Superior temporal gyrus (tissue), 1 donor: ENCODE results near the gene EPB41L2.

Experiments
- DNase-seq: peaks from one replicate; pipeline ENCODE4 v3.0.0-alpha.2; 2016; ENCODE audit errors: extremely low spot score

The EPB41L2 gene

DNA sequence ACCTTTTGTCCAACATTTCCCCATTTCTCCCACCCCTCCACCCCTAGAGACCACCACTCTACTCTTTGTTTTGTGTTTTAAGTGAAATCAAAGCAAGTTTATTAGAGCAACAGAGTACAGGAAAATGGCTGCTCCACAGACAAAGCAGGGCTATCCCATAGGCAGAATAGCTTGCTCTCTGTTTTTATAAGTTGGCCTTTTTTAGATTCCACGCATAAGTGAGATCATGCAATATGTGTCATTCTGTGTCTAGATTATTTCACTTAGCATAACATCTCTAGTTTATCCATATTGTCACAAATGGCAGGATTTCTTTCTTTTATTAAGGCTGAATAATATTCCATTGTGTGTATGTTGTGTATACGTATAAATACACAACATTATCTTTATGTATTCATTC lies 266.0 kb downstream of the EPB41L2 start:
- DNase-seq, result no peak

DNA sequence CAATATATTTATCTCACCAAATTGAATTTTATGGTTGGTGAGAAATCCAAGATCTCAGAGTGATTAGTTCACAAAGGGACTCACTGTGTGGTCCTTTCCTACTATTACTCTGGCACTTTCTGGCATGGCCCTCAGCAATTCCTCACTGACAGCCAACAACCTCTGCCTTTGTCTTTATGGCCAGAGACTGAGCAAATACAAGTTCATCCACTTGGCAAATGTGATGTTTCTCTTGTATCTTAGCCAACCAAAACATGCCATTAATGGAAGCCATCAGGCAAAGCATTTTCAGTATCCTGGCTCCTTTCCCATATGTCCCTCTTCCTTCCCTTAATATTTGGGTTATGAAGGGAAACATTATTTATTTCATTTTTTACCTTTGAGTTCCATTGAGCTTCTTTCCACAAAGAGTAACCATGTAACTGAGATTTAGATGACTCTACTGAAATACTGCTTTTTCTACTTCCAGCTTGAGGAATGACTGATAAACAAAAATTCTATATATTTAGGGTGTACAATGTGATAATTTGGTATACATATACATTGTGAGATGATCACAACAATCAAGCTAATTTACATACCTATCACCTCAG lies 266.6 kb downstream of the EPB41L2 start:
- DNase-seq, result no peak

DNA sequence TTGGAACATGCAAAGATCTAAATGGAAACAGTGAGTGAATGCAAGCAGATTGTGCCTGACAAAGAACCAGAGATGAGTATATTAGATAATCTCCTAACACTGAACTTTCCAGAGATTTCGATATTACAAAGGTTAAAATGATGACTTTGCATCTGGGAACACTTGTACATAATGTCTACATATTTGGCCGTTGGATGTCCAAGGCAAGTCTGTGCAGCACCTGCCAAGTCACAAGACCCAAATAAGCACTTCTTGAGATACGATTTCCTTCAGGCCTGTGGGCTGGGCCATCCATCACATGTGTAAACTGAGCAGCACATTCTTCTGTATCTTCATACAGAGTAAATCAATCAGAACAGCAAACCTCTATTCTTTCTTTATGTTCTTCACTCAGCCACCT lies 268.3 kb downstream of the EPB41L2 start:
- no peak for DNase-seq

DNA sequence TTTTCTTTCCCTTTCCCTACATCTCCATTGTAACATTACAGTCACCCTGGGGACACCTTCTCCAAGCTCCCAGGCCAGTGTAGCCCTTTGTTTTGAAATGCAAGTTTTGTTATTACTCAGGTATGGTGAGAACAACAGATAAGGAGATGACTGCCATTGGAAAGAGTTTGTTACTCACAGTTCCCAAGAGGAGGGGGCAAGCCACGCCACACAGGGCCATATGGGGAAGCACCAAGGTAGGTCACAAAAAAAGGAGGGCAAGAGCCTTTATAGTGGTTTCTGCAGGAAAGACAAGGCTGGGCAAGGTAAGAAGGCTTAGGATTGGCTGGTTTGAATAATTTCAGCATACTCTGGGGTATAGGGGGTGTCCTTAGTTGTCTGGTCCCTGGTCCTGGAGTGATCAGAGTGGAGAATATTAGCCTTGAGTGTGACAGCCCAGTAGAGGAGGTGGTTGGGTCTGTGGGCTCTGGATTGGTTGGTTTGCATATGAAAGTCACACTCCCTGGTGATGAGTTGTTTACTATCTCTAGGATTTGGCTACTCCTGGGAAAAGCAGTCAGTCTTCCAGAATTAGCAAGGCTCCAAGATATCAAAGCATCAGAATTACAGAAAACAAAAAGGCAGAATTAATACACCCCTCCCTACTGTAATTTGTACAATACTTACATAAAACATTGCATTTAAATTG lies 268.9 kb downstream of the EPB41L2 start:
- no peak for DNase-seq
